Osteoblast (primary cell): ENCODE measurements around the gene MEN1. TPM values are rescaled to one million over a fixed set of nuclear protein-coding genes. Genes with fewer than 3 reads are reported as not detected.

Source experiments
- DNase-seq: peaks from one replicate; pipeline ENCODE4 v3.0.0; 2011; ENCODE audit warnings: low spot score, mixed read lengths; ENCODE audit not compliant: insufficient read length; ENCODE audit errors: missing footprints
- H2AFZ ChIP-seq: 2 replicates; pipeline ENCODE4 v1.6.0; 2011; ENCODE audit warnings: mild to moderate bottlenecking, low read length
- H3K27ac ChIP-seq: 2 replicates; pipeline ENCODE4 v1.5.1; 2011; ENCODE audit warnings: mild to moderate bottlenecking, low read depth, low read length, moderate library complexity
- H3K27me3 ChIP-seq: 2 replicates; pipeline ENCODE4 v1.6.0; 2012; ENCODE audit warnings: mild to moderate bottlenecking, control low read depth, inconsistent platforms, low read length, moderate library complexity; ENCODE audit not compliant: insufficient read depth
- H3K36me3 ChIP-seq: 2 replicates; pipeline ENCODE4 v1.5.1; 2011; ENCODE audit warnings: mild to moderate bottlenecking, low read length, control low read depth, moderate library complexity; ENCODE audit not compliant: insufficient read depth
- H3K4me1 ChIP-seq: 2 replicates; pipeline ENCODE4 v1.5.1; 2011; ENCODE audit warnings: mild to moderate bottlenecking, low read length, control low read depth, moderate library complexity; ENCODE audit not compliant: insufficient read depth
- H3K4me2 ChIP-seq: 2 replicates; pipeline ENCODE4 v1.6.0; 2011; ENCODE audit warnings: mild to moderate bottlenecking, low read length; ENCODE audit not compliant: insufficient read depth
- H3K4me3 ChIP-seq: fragments of 200-600 bp; sonication (generic); 3 replicates; pipeline ENCODE4 v1.5.1; 2012; ENCODE audit warnings: mild to moderate bottlenecking, low read length, inconsistent platforms; ENCODE audit not compliant: insufficient read depth
- H3K79me2 ChIP-seq: 2 replicates; pipeline ENCODE4 v1.6.0; 2012; ENCODE audit warnings: mild to moderate bottlenecking, low read length, control low read depth, inconsistent platforms; ENCODE audit not compliant: insufficient read depth
- H3K9me3 ChIP-seq: 2 replicates; pipeline ENCODE4 v1.5.1; 2011; ENCODE audit warnings: low read depth, low read length, control low read depth
- H4K20me1 ChIP-seq: 2 replicates; pipeline ENCODE4 v1.6.0; 2012; ENCODE audit warnings: mild to moderate bottlenecking, low read length, control low read depth; ENCODE audit not compliant: insufficient read depth
- total RNA-seq: library from RNA; depleted of rRNA; stranded (reverse); fragments of >200 nt; gene quantifications from 2 replicates; pipeline ENCODE4 v1.2.3, GENCODE V29; 2012
- TF ChIP-seq, protein P1 (sequence below): IDR thresholded peaks from 2 replicates; pipeline ENCODE4 v1.5.1; 2011; ENCODE audit warnings: mild to moderate bottlenecking, low read depth, low read length, moderate library complexity; ENCODE audit errors: extremely low read depth

The MEN1 gene
- total RNA-seq, 1 donor = 12.3 TPM

DNA sequence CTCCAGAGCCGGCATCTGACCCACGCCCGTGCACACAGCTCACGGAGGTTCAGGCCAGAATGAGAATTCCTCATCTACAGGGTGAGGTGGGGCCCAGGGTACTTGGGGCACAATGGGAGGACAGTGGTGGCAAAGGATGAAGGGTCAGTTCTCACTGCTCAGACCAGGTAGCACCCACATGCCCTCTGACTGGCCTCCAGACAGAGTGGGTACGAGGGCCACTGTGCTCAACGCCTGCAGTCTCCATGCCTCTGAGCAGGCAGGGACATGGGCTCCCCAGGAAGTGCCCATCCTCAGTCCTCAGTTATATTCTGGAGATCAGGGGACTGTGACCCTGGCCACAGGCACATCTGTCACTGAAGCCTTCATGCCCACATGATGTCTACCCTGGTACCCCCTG, 47.1 kb upstream of the MEN1 start:
- Histone ChIP-seq H3K4me2 (no peak overlapping the region), H3K79me2 (peaks cover 83% of the 10 kb centered on the region), H4K20me1 (peaks cover 30% of the 10 kb centered on the region), H3K9me3 (no peaks in the 10 kb centered on the region), H3K36me3 (peaks cover 54% of the 10 kb centered on the region), H3K4me1 (peaks cover 33% of the 10 kb centered on the region), H3K27me3 (no peaks in the 10 kb centered on the region), H2AFZ (no peak overlapping the region), H3K4me3 (no peak overlapping the region), H3K27ac (peak overlapping the region; percentile 23)
- DNase-seq = no peak
- TF ChIP-seq, protein P1, sequence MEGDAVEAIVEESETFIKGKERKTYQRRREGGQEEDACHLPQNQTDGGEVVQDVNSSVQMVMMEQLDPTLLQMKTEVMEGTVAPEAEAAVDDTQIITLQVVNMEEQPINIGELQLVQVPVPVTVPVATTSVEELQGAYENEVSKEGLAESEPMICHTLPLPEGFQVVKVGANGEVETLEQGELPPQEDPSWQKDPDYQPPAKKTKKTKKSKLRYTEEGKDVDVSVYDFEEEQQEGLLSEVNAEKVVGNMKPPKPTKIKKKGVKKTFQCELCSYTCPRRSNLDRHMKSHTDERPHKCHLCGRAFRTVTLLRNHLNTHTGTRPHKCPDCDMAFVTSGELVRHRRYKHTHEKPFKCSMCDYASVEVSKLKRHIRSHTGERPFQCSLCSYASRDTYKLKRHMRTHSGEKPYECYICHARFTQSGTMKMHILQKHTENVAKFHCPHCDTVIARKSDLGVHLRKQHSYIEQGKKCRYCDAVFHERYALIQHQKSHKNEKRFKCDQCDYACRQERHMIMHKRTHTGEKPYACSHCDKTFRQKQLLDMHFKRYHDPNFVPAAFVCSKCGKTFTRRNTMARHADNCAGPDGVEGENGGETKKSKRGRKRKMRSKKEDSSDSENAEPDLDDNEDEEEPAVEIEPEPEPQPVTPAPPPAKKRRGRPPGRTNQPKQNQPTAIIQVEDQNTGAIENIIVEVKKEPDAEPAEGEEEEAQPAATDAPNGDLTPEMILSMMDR = no peak

DNA sequence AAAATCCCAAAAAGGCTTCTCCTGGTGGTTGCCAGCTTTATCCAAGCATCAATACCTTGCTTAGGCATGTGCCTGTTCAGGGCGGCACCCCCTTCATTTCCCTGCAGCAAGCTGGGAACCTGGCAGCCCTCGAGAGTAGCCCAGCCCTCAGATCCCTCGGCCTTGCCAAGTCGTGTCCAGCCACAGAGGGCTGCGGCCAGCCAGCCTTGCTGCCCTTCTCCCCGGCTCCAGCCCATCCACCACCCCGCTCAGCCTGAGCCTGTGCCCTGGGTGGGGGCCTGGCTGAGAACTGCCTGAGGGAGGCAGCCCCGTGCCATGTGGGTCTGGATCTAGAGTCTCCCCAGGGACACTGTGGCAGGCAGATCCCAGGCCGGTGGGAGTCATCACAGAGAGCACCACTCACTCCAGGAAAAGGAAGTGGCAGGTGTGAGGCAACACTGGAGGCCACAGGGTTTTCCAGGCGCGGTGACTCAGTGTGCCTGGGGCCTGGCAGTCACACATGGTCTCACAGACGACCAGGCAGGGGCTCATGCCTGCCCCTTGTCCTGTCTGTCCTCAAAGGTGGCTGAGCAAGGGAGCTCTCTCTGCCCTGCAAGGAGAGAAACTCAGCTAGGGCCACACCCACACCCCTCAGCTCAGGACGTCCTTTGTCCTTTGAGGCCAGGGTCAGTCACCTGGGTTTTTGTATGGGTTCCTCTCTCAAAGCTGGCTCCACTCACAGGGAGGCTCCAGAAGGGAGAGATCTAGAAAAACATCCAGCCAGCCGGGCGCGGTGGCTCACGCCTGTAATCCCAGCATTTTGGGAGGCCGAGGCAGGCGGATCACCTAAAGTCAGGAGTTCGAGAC, 46.3 kb upstream of the MEN1 start:
- peaks cover 30% of the 10 kb centered on the region for H3K4me1 ChIP-seq
- H3K9me3 ChIP-seq = no peaks in the 10 kb centered on the region
- peaks cover 24% of the 10 kb centered on the region for H4K20me1 ChIP-seq
- H3K4me3 ChIP-seq = no peak overlapping the region
- H3K27me3 ChIP-seq = no peaks in the 10 kb centered on the region
- peaks cover 77% of the 10 kb centered on the region for H3K79me2 ChIP-seq
- DNase-seq = peak; percentile 98
- TF ChIP-seq, protein P1 = peak; percentile 9
- H2AFZ ChIP-seq = no peak overlapping the region
- peaks cover 56% of the 10 kb centered on the region for H3K36me3 ChIP-seq
- peak overlapping the region; percentile 95 for H3K27ac ChIP-seq
- H3K4me2 ChIP-seq = peak overlapping the region; percentile 49

DNA sequence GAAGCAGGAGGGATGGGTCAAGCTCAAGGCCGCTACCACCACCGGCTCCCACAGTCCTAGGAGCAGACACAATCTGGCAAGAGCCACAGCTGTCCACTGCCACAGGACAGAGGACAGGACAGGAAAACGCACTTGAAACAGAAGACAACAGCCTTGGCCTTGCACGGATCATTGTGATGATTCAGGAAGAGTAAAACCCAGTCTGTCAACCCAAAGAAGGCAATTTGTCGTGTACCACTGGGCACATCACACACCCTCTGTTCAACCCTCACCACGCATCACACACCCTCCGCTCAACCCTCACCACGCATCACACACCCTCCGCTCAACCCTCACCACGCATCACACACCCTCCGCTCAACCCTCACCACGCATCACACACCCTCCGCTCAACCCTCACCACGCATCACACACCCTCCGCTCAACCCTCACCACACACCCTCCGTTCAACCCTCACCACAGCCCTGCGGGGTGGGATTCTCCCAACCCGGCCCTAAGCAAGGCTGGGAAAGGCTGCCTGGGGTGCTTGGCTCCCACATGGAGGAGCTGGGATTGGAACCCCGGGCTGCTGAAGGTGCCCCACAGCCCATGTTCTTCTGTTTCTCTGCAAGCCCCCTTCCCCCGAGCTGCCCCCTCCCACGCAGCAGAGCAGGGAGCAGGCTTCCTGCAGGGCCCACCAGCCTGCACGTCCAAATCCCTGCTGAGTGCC, 45.4 kb upstream of the MEN1 start:
- Histone ChIP-seq H3K79me2 (peaks cover 71% of the 10 kb centered on the region), H3K36me3 (peaks cover 52% of the 10 kb centered on the region), H3K4me1 (peaks cover 37% of the 10 kb centered on the region), H3K27me3 (no peaks in the 10 kb centered on the region), H2AFZ (no peak overlapping the region), H3K4me3 (peak overlapping the region; percentile 53), H3K9me3 (no peaks in the 10 kb centered on the region), H4K20me1 (peaks cover 24% of the 10 kb centered on the region), H3K27ac (peak overlapping the region; percentile 95), H3K4me2 (peak overlapping the region; percentile 62)
- peak; percentile 88 for DNase-seq
- TF ChIP-seq, protein P1 = no peak
